Ectodermal cell (in vitro differentiated cells): ENCODE results near the gene GABRB1.

Experiments used
- H3K27ac ChIP-seq: 2 replicates; pipeline ENCODE4 v1.7.0; 2013; ENCODE audit warnings: mild to moderate bottlenecking, low read depth, low read length; ENCODE audit not compliant: insufficient read depth, poor library complexity, severe bottlenecking
- H3K27me3 ChIP-seq: 2 replicates; pipeline ENCODE4 v1.7.0; 2013; ENCODE audit warnings: mild to moderate bottlenecking, low read length; ENCODE audit not compliant: insufficient read depth, control insufficient read depth, poor library complexity, severe bottlenecking
- H3K36me3 ChIP-seq: one replicate; pipeline ENCODE4 v1.7.0; 2013; ENCODE audit warnings: low read length; ENCODE audit not compliant: control insufficient read depth, insufficient read depth
- H3K4me1 ChIP-seq: one replicate; pipeline ENCODE4 v1.7.0; 2013; ENCODE audit warnings: low read length; ENCODE audit not compliant: control insufficient read depth, insufficient read depth
- H3K4me3 ChIP-seq: 2 replicates; pipeline ENCODE4 v1.7.0; 2013; ENCODE audit warnings: low read depth, low read length, control low read depth; ENCODE audit not compliant: insufficient read depth
- H3K9me3 ChIP-seq: 2 replicates; pipeline ENCODE4 v1.7.0; 2013; ENCODE audit warnings: mild to moderate bottlenecking, low read length, moderate library complexity; ENCODE audit not compliant: control insufficient read depth
- WGBS, 2 experiments: methylation state at CpG; one replicate each; pipeline ENCODE4 v1.1.7; 2013; ENCODE audit warnings: missing lambda C conversion rate in 2 of 2; 5-methylcytosine and 5-hydroxymethylcytosine counted together

GABRB1 gene

DNA sequence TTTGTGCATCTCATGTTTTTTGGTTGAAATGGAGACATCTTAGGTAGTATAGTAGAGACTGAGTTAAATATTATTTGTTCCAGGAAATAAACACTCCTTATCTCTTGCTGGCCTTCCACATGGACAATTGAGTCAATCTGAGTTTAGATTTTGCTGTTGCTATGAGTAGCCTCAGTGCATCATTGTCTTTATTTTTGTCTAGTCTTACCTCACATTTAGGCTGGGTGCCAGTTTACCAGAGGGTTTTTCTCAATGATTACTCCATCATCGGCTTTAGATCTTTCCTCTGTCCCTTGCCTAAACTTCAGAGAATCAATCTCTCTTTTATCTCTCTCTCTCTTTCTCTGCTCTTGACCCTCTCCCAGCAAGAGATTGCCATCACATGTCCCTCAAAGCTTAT, 73.6 kb downstream of the GABRB1 start:
- Histone ChIP-seq H3K36me3 (no peaks in the 10 kb centered on the region), H3K27me3 (no peaks in the 10 kb centered on the region), H3K4me3 (no peak overlapping the region), H3K4me1 (no peaks in the 10 kb centered on the region), H3K9me3 (no peaks in the 10 kb centered on the region), H3K27ac (no peak overlapping the region)
- WGBS, 2 experiments, result 85 to 92% methylated on average over 1 of the region's 1 CpG

DNA sequence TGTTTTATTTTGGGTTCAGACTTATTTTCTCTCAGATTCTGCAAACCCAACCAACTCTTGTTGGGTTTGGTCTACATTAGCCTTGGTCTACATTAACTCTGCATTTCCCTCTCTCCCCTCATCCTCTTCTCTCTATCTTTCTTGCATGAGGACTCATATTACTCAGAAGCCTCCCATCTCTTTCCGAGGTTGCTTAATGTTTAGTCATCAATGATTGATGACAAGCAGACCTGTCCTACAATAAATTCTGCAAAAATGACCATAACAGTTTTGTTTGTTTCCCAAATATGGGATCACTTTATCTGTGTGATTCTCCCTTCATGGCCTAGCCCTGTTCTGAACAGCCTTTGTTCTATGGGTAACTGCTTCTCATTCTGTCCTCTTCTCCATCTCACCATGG, 75.2 kb downstream of the GABRB1 start:
- Histone ChIP-seq H3K9me3 (no peaks in the 10 kb centered on the region), H3K4me1 (no peaks in the 10 kb centered on the region), H3K27me3 (no peaks in the 10 kb centered on the region), H3K36me3 (no peaks in the 10 kb centered on the region), H3K27ac (no peak overlapping the region), H3K4me3 (no peak overlapping the region)
- WGBS, 2 experiments, result 80 to 97% methylated on average over 1 of the region's 1 CpG

DNA sequence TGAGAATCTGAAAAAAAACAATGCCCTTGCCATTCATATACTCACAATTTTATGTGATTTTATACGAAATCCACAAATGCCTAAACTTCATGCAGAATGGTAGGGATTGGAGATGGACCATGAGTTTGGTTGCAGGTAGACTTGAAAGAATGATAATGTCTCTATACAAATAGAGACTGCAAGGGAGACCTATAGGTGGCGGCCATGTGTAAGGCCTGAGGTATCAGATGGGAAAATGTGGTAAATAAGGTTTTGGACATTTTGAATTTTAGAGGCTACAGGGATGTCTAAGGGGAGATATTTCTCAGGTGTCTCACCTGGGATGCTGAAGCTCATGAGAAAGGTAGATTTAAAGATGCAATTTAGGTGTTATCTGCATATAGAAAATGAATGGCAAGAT, 78.0 kb downstream of the GABRB1 start:
- no peaks in the 10 kb centered on the region for H3K36me3 ChIP-seq
- no peaks in the 10 kb centered on the region for H3K4me1 ChIP-seq
- H3K4me3 ChIP-seq, result no peak overlapping the region
- 92 to 97% methylated on average over 1 to 2 of the region's 2 CpGs for WGBS, 2 experiments
- H3K27me3 ChIP-seq, result no peaks in the 10 kb centered on the region
- H3K27ac ChIP-seq, result no peak overlapping the region
- H3K9me3 ChIP-seq, result no peaks in the 10 kb centered on the region

DNA sequence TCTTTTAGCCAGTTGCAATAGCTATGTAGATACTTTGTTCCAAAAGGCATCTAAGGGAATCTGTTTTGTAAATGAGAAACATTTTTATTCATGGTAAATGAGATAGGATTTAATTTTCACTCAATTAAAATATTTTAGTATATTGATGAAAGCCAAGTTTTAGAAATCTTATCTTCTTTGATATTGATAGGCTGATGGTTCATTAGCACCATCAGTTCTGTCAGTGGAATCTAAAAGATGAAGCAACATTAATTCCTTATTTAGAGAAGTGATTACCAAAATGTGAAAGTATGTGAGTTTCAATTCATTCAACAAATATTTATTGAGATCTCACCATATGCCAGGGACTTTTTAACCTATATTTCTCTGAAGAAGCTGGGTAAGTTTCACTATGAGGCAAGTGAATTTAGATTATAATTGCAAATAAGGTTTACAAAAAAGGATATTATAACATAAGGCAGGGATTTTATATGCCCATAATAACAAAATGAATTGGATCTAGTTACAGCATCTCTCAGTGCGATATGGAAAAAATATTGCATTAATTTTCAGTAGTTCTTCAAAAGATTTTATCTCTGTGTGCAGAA, 79.3 kb downstream of the GABRB1 start:
- WGBS, 2 experiments, result 100% methylated on average over 1 of the region's 1 CpG; no CpG with 5 or more reads in 1 of the 2 experiments
- H3K27me3 ChIP-seq, result no peaks in the 10 kb centered on the region
- no peak overlapping the region for H3K4me3 ChIP-seq
- no peak overlapping the region for H3K27ac ChIP-seq
- no peaks in the 10 kb centered on the region for H3K36me3 ChIP-seq
- H3K4me1 ChIP-seq, result no peaks in the 10 kb centered on the region
- H3K9me3 ChIP-seq, result no peaks in the 10 kb centered on the region

DNA sequence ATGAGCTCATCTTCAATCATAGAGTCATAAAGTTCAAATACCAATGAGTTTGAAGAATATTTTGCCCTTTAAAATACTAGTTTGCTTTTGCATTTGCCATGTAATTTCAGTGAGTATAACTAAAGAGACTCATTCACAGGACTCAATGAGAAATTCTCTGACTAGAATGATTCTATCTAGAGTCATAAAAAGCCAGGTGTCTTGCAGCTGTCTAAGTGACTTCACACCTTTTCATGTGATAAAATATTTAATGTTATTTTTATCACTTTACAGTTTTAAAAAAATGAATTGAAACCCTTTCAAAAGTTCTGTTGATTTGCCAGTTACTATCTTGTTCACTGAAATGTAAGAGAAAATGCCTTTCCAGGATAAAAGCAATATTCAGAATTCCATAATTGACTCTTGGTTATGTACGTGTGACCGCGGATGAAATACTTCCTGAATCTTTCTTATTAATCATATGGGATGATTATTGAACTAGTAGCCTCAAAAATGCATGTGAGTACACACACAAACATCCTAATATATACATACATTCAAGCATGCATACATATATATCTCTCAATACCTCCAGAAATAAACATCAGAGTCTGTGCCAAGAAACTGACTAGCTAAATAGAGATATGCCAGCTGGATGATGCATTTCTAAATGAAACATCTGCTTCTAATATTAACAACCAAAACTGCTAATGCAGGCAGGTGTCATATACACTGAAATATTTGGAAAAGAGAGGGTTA, 87.0 kb downstream of the GABRB1 start:
- H3K27ac ChIP-seq, result no peak overlapping the region
- no peaks in the 10 kb centered on the region for H3K9me3 ChIP-seq
- no peaks in the 10 kb centered on the region for H3K36me3 ChIP-seq
- 100% methylated on average over 3 of the region's 3 CpGs; no CpG with 5 or more reads in 1 of the 2 experiments for WGBS, 2 experiments
- H3K27me3 ChIP-seq, result no peaks in the 10 kb centered on the region
- no peaks in the 10 kb centered on the region for H3K4me1 ChIP-seq
- H3K4me3 ChIP-seq, result no peak overlapping the region

DNA sequence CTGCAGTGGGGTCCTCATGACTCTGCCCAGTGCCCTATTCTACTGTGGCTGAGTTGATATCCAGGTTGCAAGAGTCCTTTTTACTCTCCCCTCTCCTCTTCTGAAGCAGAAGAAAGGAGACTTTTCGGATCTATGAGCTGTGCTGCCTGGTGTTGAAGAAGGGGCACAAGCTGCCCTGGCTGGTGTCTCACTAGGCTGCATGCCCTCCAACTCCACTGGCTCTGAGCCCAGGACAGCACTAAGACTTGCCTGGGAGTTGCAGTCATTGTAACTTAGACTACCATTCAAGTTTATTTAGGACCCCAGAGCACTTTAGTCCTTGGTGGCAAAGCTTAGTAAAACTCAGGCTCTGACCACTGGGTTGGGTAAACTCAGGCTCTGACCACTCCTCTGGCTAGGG, 89.4 kb downstream of the GABRB1 start:
- Histone ChIP-seq H3K9me3 (no peaks in the 10 kb centered on the region), H3K36me3 (no peaks in the 10 kb centered on the region), H3K27me3 (no peaks in the 10 kb centered on the region), H3K4me3 (no peak overlapping the region), H3K27ac (no peak overlapping the region), H3K4me1 (no peaks in the 10 kb centered on the region)
- 88 to 93% methylated on average over 1 of the region's 1 CpG for WGBS, 2 experiments

DNA sequence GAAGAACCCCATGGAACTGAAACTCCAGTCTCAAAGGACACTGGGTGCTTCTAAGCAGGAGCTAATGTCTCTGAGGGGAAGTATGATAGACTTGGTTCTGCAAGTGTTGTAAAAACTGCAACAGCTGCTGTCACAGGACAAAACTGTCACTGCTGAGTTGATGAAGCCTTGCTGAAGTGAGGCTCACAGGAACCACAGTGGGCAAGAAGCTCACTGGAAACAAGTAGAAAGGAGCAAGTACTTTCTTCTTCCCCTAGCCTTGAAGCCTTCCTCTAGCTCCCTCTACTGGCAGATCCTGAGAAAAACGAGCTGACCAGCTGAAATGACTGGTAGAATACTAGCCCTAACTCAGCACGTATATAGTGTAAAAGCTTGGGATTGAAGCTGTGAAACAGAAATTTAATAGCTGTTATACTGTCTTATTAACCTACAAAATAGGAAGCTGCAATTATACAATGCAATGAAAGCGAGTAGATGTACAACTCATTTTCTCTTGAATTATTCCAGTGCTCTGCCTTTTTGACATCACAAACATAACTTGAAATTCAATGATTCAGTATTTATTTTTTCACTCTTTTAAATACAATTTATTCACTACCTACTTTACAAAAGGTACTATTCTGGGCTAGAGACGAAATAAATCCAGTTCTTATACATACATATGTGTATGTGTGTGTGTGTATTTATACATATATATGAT, 91.4 kb downstream of the GABRB1 start:
- H3K27me3 ChIP-seq, result no peaks in the 10 kb centered on the region
- H3K36me3 ChIP-seq, result no peaks in the 10 kb centered on the region
- no peaks in the 10 kb centered on the region for H3K9me3 ChIP-seq
- no peak overlapping the region for H3K27ac ChIP-seq
- no peak overlapping the region for H3K4me3 ChIP-seq
- WGBS, 2 experiments, result 0% methylated on average over 2 to 3 of the region's 4 CpGs
- H3K4me1 ChIP-seq, result no peaks in the 10 kb centered on the region

DNA sequence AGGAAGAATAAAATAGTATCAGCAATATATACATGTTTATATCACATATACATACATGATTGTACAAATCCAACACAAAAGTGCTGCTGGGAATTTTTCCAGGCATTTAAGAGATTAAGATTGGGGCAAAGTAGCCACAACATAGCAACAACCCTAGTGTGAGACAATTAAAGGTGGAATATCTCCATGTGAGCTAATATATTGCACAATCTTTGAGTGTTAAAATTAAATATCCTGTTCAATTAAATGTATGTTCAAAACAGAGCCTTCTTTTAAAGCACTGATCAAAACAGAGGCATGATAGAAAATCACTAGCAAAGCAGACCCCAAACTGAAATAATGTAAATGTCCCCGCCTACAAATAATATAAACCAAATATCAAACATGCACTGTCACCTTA, 97.6 kb downstream of the GABRB1 start:
- WGBS, 2 experiments, result 100% methylated on average over 1 of the region's 1 CpG; no CpG with 5 or more reads in 1 of the 2 experiments
- Histone ChIP-seq H3K9me3 (no peaks in the 10 kb centered on the region), H3K36me3 (no peaks in the 10 kb centered on the region), H3K4me3 (no peak overlapping the region), H3K4me1 (no peaks in the 10 kb centered on the region), H3K27me3 (no peaks in the 10 kb centered on the region), H3K27ac (no peak overlapping the region)

DNA sequence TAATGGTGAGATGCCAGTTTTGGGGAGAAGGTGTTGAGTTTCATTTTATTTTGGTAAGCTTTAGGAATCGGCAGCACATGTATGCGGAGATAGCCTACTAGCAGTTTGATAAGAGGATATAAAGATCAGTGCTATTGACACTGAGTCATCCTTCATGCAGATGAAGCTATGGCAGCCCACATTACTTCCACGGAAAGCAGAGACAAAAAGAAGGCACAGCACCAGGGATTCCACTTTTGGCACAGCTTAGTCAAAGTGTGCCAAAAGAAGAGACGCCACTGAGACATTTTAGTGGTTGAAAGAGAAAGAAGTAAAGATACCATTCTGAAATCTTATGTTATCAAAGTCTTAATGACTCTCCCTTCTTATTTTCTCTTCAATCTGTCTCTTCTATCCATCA, 103.8 kb downstream of the GABRB1 start:
- Histone ChIP-seq H3K4me3 (no peak overlapping the region), H3K27me3 (no peaks in the 10 kb centered on the region), H3K9me3 (no peaks in the 10 kb centered on the region), H3K4me1 (no peaks in the 10 kb centered on the region), H3K27ac (no peak overlapping the region), H3K36me3 (no peaks in the 10 kb centered on the region)
- 93 to 94% methylated on average over 4 of the region's 4 CpGs for WGBS, 2 experiments

DNA sequence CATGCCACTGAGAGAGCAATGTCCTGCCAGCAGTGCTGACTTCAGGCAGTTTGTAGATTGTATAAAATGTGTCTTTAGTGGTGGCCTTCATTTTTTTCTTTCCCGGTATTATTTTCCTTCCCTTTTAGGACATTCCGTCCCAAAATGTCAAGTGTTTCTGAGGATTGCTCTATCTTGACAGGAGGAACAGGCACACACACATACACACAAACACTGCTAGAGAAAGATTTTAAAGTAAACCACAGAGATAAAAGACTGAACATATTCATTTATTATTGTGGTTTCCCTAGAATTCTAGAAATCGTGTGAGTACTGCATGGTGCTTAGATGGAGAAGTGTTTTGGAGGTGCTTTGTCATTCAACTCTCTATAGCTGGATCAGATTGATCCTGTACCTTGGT, 111.9 kb downstream of the GABRB1 start:
- 81 to 87% methylated on average over 3 of the region's 3 CpGs for WGBS, 2 experiments
- Histone ChIP-seq H3K9me3 (no peaks in the 10 kb centered on the region), H3K4me3 (no peak overlapping the region), H3K27me3 (no peaks in the 10 kb centered on the region), H3K36me3 (no peaks in the 10 kb centered on the region), H3K4me1 (no peaks in the 10 kb centered on the region), H3K27ac (no peak overlapping the region)
